Left renal pelvis (tissue), 4 donors: ENCODE results near the gene SERGEF. TPM values are rescaled to one million over a fixed set of nuclear protein-coding genes. Genes with fewer than 3 reads are reported as not detected.
"Not testable (repeated sequence)": the region's sequence is repeated elsewhere in the genome, so short reads cannot be mapped to it uniquely, and the experiment has no call there.

Experiments
- DNase-seq, 4 donors: peaks; one replicate each; pipeline ENCODE4 v3.0.0-alpha.2; 2013; ENCODE audit warnings: low read depth in 4 of 4, low spot score in 3 of 4
- polyA plus RNA-seq, 4 donors: library from polyadenylated mRNA; unstranded; fragments of 120-200 nt; gene quantifications; one replicate each; pipeline ENCODE4 v1.2.1, GENCODE V29; 2013; ENCODE audit not compliant: insufficient read length in 4 of 4

The SERGEF gene
- polyA plus RNA-seq, 4 donors = 11.0 to 20.1 (median 18.7) TPM

DNA sequence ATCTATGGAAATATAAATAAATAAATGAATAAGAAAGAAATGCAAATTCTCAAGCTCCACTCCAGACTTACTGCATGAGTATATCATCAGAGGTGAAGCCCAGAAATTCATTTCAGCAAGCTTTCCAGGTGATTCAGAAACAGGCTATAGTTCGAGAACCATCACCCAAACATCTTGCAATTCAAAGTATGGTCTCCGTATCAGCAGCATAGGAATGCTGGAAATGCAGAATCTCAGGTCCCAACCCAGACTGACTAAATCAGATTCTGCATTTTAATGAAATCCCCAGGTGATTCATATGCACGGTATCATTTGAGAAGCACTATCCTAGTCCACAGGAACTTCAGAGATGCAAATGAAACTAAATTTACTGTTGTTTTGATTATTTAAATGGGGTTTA lies 95.3 kb downstream of the SERGEF start:
- no peak for DNase-seq

DNA sequence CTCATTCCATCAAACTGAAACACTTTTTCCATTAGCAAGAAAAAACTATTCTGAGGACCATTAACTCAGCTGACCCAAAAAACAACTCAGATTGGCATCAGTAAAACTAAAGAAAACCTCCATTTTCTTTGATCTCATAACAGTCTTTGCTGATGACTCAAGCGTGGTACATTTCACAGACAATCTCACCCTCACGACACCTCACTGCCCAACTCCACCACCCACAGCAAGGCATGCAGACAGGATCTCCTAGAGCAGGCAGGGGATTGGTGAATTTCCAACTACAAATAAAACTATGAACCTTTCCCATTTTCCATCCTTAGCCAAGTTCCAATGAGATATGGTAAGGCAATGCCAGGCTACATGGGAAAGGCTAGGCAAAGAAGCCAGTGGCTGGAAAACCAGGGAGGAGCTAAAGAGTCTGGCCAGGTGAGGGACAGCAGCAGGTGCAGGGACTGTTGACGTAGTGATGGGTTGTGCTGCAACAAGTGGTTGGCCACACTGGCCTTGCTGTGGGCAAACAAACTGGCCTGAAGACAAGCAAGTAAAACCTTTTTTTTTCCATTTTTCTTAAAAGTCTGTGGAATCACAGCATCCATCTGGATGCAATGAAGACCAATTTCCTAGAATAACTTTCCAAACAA lies 97.2 kb downstream of the SERGEF start:
- DNase-seq = no peak

DNA sequence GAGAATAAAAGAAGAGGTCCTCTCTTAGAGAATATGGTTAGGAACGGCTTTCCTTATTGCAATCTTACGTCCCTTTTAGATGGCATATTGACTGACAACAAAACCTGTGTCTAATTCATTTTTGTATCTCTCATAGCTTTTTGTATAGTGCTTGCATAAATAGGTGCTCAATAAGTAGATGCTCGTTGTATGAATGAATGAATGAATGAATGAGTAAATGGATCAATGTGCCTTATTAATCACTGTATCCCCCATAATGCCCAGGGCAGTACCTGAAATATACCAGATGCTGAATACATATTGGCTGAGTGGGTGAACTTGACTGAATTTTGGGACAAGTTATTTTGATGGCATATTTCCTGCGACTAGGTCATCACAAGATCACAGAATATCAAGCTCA lies 97.9 kb downstream of the SERGEF start:
- no peak for DNase-seq

DNA sequence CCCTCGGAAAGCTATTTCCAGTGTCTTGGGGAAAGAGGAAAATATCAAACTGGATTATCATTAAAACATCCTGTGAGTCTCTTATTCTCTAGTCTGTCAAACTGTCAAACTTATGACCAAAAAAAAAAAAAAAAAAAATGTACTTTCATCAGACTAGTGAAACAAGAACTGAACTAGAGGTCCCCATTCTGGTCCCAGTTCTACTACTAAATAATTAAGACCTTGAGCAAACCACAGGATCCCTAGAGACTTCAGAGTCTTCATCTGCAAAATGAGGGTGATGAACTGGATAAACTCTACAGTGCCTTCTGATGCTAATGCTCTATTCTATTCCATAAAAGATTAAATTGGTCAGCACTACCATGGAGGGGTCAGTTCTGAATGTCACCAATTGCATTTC lies 105.8 kb downstream of the SERGEF start:
- DNase-seq = no peak

DNA sequence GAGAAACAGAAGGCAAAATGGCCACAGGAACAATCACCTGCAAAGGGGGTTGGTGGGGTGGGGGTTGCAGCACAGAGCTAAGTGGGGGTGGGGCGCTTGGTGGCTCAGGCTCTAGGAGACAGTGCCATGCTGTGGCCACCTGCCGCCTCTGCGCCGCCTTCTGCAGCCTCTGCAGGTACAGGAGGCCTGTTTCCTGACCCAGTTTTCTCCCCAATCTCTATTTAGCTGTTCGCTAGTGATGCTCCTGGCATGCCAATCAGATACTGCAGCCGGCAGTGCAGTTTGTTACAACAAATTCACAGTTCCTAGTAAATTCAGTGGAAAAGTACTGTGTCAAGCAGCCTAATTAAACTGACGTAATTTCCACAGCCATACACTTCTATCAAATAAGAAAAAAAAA lies 106.4 kb downstream of the SERGEF start:
- no peak for DNase-seq

DNA sequence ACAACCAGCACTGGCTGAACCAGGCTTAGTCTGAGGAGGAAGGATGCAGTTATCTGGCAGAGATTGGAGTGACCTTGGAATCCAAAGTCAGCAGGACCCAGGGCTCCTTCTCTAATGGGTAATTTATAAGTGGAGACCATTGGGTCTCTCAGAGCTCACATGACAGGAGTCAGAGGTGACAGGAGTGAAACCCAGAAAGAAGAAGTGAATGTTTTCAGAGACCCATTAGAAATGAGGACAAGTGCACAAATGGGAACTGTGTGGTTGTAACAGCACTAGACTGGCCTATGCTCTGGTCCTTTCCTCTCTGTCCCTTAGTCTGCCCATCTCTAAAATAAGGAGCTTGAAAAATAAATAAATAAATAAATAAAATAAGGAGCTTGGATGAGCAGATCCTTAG lies 107.4 kb downstream of the SERGEF start:
- no peak for DNase-seq

DNA sequence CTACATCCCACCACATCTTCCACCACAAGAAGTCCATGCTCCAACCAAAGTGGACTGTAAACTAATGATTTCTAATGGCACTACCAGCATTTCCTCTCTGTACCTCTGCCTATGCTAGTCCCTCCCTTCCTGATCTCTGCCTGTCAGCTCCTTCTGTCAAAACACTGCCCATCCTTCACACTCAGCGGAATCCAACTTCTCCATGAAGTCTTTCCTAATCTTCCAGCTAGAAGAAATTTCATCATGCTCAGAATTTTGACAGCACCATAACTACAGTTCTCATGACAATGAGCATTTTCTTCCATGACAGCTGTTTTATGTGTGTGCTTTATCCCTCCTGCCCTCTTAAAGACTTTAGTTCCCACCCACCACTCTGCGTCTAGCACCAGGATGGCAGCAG lies 111.4 kb downstream of the SERGEF start:
- DNase-seq = no peak

DNA sequence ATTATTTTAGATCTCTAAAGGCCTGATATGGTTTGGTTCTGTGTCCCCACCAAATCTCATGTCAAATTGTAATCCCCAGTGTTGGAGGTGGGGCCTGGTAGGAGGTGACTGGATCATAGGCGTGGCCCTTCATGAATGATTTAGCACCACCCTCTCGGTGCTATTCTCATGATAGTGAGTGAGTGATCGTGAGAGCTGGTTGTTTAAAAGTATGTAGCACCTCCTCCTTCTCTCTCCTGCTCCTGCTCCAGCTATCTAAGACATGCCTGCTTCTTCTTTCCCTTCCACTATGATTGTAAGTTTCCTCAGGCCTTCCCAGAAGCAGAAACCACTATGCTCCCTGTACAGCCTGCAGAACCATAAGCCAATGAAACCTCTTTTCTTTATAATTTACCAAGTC lies 114.1 kb downstream of the SERGEF start:
- no peak for DNase-seq

DNA sequence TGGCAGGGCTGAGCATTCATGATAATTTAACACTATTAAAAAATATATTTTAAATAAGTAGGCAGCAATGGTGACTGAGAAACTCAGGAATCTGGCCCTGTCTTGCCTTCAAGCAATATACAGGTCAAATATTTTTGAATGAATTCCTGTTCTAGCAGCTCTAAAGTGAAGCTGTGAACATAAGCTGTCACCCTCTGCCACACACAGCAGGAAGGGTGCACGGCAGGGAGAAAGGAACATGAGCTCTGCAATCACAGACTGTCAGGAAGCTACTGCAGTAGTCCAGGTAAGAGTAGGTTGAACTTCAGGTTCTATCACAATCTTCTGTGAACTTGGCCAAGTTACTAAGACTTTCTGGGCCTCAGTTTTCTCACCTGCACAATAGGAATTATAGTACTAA lies 114.8 kb downstream of the SERGEF start:
- DNase-seq = no peak

DNA sequence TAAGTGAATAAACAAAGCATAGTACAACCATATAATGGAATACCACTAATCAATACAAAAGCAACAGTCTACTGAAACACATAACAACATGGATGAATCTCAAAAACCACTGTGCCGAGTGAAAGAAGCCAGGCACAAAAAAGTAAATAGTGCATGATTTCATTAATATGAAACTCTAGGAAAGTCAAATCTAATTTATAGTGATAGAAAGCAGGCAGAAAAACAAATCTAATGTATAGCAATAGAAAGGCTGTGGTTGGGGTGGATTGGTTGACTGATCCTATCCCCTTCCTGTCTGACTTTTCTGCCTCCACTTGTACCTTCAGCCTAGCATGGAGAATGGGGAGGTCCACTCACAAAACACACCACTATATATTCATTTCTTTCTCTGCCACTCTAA lies 115.4 kb downstream of the SERGEF start:
- DNase-seq = no peak

DNA sequence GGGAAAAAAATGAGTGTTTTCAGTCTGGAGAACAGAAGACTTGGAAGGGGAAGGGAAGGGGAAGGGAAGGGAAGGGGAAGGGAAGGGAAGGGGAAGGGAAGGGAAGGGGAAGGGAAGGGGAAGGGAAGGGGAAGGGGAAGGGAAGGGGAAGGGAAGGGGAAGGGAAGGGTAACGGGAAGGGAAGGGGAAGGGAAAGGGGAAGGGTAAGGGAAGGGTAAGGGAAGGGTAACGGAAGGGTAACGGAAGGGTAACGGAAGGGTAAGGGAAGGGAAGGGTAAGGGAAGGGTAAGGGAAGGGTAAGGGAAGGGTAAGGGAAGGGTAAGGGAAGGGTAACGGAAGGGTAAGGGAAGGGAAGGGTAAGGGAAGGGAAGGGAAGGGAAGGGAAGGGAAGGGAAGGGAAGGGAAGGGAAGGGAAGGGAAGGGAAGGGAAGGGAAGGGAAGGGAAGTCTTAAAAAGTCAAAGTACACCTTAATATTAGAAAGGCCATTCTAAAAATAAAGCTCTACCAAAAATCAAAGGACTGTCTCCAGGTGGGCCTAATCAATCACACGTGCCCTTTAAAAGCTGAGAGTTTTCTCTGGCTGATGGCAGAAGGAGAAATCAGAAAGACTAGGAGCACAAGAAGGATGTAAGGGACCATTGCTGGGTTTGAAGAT lies 116.2 kb downstream of the SERGEF start:
- DNase-seq = not testable (repeated sequence)

DNA sequence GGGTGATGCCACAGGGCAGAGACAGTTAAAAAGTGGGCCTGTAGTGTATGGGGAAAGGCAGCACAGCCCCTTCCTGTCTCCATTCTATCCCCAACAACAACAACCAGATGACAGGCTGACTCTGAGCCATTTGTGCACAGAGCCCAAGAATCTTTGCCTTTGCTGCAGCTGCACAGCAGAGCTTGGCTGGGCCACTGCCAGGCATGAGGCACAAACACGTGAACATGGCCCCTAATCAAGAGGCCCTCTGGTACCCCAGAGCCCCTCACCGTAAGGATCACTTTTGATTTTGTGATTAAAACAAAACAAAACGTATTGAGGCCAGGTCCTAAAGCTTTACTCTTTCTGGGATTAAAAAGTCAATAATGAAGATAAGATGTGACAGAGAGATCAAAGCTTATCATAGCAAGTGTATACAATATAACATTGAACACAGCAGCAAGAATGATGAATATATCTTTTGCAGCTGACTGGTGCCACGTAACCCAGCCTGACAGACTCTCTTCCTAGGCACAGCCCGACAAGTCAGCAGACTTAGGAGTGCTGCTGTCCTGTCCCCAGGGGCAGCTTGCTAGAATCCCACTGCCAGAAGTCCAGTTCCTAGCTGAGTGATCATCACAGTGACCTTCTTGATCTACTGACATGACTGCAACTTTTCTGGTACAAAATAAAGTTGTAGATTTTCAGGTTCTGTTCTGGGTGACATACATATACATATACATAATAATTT lies 117.8 kb downstream of the SERGEF start:
- DNase-seq = no peak

DNA sequence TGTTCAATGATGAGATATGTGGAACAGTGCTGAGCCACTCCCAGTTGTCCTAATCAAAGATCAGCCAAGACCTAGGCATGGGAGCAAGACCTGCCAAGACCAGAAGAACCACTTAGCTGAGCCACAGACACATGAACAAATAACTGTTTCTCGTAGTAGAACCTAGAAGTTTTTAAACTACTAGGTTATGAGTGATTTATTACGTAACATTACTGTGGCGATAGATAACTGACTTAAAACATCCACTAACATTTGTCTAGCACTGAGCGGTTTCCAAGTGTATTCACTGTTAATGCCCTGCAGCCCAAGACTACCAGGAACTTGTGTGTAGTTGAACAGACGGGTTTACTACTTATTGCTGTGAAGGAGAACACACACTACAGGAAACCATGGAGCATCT lies 120.4 kb downstream of the SERGEF start:
- DNase-seq = no peak

DNA sequence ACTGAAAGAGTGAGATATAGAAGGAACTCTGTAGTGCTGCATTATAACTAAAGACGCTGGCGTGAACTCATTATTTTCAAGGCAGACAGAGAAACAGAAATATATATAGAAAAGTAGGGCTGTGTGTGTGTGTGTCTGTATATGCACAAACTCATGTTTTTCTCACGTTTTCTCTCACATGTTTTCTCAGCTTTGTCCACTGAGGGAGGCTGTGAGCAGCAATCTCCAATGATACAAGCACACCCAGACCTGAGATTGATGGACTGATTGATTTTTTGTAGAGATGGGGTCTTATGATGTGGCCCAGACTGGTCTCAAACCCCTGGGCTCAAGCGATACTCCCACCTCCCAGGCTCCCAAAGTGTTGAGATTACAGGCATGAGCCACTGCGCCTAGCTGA lies 122.5 kb downstream of the SERGEF start:
- DNase-seq = no peak

DNA sequence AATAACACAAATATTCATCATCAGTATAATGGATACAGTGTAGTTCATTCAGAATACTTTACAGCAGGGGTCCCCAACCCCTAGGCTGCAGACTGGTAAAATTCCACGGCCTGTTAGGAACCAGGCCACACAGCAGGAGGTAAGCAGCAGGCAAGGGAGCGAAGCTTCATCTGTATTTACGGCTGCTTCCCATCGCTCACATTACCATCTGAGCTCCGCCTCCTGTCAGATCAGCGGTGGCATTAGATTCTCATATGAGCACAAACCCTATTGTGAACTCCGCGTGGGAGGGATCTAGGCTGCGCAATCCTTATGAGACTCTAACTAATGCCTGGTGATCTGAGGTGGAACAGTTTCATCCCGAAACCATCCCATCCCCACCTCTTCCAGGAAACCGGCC lies 125.1 kb downstream of the SERGEF start:
- no peak for DNase-seq

DNA sequence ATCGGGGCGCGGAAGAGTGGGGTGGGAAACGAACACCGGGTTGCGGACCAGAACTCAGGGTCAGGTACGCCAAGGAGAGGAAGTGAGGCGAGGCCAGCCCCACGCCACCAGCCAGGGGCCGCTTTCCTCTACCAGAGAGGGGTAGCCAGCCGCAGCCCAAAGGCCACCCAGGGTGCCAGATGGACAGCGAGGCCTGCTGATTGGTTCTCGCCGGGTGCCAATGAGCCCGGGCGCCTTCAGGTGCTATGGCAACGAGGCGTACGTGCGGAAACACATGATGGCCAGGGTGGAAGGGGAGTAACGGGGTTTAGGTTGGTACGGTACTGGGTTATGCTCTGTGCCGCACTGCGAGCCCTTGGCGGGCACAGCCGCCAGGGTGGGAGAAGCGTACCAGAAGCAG lies 128.9 kb downstream of the SERGEF start:
- no peak for DNase-seq

DNA sequence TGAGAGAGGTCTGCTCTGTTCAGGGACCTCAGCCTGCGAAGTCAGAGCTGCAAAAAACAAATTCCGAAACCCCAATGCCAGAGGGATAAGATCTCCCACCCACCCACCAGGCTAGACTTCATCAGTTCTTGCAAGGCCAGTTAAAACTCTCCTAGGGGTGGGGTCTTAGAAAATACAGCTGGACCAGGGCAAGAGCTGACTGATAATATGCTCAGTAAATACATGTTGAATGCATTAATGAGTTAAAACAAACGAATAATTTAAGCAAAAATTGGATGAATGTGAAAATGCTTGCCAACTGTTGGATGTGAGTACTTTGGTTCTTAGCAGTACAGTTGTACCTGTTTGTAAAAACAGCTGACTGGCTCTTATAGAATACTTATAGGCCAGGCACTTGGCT lies 129.8 kb downstream of the SERGEF start:
- DNase-seq = no peak

DNA sequence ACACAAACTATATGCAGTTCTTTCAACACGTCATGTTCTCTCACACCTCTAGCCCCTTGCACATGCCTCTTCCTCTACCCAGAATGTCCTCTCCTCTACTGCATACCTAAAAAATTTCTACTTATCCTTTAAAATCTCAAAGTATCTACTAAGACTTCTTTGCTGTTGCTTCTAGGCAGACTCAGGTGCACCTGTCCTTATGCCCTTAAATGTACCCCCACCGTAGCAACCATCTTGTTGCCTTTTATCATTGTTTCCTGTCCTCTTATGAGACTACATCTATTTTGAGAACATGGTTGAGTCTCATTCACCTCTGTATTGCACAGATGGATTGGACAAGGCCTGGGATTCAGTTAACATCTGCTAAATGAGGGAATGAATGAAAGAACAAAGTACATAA lies 134.1 kb downstream of the SERGEF start:
- no peak for DNase-seq

DNA sequence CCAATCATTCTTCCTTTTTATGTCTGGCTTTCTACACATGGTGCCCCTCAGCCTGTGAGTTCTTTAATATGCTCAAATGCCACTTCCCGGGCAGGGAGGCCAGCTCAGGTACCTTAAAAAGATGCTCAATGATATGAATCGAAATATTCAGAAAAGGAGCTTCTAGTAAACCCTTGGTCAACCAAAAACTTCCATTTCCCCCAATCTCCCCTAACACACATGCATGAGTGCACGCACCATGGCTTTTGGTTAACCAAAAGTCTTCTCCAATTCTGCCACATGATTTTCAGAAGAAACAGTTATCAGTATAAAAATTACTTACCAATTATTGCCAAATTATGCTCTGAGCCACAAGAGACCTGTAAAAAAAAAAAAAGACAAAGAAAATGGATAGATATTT lies 135.0 kb downstream of the SERGEF start:
- DNase-seq = no peak

DNA sequence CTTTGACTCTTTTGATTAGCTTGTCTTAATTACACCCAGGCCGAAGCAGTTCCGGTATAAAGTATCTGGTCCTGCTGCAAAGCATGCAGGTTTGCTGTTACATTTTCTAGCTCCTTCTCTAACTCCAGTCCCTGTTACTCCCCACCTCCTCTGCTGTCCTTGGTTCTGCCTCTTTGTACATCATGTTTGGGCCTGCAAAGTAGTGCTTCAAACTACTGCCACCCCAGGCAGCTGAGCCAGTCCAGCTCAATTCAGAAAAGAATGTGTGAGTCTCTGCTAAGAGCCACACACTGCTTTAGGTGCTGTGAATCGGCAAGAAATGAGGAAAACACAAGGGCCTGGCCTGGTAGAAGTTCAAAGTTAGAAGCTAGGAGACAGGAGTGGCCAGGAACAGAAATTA lies 136.0 kb downstream of the SERGEF start:
- no peak for DNase-seq

DNA sequence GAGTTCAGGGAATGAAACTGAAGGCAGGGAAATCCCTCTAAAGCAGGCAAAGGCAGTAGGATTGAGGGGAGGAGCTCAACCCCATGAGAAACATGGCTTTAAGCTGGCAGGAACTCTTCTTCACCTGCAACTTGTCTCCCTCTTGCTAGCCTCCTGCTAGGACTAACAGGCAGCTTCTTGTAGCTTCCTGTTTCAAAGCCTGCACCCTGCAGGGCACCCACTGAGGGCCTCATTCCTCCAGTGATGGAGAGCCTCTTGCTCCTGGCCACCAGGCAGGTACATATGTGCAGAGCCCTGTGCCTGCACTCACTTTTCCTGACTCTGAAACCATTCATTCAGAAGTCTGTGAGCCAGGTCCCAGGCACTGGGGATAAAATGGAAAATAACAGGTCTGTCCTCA lies 137.0 kb downstream of the SERGEF start:
- DNase-seq = no peak

DNA sequence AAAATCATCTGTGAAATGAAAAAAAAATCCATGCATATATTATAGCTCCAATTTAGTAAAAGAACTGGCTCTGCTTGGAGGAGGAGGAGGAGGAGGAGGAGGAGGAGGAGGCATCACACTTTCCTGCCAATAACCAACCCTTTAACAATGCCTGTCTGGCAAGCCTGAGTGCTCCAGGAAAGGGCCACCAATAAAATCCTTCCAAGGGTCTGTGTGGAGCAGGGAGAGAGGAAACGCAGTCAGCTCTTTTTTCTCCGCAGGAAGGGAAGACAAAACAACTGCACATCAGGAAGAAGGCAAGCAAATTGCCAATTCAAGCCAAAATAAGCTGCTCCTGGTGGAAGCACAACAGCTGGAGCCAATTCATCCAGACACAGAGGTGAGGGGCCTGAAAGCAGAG lies 139.3 kb downstream of the SERGEF start:
- DNase-seq = no peak
